HG03558 (cell line): ENCODE data around the gene CUEDC2.

ENCODE experiments used
- ATAC-seq: cut with Tn5 transposase; IDR thresholded peaks from one replicate; pipeline ENCODE4 v1.9.1; 2021; ENCODE audit warnings: moderate number of reproducible peaks; ENCODE audit not compliant: unreplicated experiment; ENCODE audit errors: extremely low read depth

The CUEDC2 gene

DNA sequence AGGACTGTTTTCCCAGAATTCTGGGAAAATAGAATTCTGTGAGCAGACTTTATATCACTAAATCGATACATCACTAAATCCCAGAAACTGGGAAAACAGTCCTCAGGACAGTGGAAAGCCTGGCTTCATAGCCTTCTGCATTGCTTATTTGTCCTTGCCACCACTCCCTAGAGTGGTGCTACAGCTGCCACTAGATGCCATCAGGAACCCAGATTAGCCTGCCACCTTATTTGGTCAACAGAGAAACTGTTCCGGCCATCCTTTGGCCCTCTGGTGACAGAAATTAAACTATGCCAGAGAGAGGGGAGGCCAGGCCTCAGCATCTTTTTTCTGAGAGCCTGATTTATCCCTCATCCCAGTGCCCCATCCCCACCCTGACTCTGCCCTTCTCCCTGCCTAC, 56.5 kb downstream of the CUEDC2 start:
- ATAC-seq: no peak

DNA sequence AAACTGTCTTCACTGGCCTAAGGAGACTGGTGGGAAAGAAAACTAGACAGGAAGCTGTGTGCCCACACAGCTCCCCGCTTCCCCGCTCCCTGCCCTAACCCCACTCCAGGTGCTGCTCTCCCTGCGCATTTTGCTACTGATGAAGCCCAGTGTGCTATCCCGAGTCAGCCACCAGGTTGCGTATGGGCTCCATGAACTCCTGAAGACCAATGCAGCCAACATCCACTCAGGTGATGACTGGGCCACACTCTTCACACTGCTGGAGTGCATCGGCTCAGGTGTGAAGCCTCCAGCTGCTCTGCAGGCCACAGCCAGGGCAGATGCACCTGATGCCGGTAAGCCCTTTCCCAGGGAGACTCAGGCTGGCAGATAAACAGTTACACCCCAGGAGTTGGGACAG, 57.1 kb downstream of the CUEDC2 start:
- no peak for ATAC-seq
